Endometrial microvascular endothelial cells (primary cell): ENCODE measurements around the gene CHRNA4. TPM values are rescaled to one million over a fixed set of nuclear protein-coding genes. Genes with fewer than 3 reads are reported as not detected.

Experiments used
- in situ Hi-C: cut with HindIII; loops from 2 replicates; pipeline ENCODE4 v1.10.0; 2017; ENCODE audit warnings: low sequenced_read_pairs, low pct_unique_long_range_greater_than_20kb; ENCODE audit errors: inconsistent ontology term
- total RNA-seq: library from RNA; depleted of rRNA; stranded (reverse); fragments of >200 nt; gene quantifications from one replicate; pipeline ENCODE4 v1.2.3, GENCODE V29; 2015; ENCODE audit errors: inconsistent ontology term

Gene CHRNA4
- total RNA-seq, 1 donor from 2014 or later = not detected

DNA sequence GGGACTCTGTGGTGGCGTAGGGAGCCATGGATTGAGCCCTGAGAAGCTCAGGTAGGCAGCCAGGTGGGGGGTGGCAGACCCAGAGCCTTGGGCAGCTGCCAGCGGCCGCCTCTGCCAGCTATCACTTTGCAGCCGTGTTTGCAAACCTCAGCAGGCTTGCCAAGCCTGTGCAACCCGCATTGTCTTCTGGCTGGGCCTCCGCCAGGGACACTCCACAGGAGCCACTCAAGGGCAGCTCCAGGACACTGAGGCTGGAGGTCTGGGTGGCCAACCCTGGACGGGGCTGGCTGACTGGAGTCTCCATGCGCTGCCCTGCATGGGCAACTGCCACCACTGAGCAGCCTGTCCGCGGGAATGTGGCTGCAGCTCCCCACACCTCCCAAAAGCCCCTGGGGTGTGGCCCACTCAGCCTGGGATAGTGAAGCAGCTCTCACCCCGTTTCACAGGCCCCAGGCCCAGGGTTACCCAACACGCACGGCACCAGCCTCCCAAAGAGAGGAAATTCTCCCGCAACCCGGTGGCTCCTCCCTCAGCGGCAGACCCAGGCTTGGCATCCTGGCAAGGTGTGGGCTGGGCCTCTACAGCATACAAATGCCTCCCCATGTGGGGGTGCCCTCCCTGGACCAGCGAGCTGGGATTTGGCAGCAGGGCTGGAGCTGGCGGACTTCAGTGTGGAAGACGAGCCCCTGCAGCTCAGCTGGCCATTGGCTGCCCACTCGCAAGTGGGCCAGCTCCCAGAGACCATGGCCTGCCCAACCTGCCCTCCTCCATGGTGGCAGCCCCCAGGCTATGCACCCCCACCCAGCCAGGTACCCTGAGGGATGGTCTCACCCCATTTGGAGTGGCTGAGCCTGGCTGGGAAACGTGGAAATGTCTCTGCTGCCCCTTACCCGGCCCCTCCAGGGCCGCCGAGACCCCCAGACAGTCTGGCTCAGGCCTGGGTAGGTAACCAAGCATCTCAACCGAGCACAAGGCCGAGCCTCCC, 2.9 kb downstream of the CHRNA4 start:
- in situ Hi-C loops = no loop called here

DNA sequence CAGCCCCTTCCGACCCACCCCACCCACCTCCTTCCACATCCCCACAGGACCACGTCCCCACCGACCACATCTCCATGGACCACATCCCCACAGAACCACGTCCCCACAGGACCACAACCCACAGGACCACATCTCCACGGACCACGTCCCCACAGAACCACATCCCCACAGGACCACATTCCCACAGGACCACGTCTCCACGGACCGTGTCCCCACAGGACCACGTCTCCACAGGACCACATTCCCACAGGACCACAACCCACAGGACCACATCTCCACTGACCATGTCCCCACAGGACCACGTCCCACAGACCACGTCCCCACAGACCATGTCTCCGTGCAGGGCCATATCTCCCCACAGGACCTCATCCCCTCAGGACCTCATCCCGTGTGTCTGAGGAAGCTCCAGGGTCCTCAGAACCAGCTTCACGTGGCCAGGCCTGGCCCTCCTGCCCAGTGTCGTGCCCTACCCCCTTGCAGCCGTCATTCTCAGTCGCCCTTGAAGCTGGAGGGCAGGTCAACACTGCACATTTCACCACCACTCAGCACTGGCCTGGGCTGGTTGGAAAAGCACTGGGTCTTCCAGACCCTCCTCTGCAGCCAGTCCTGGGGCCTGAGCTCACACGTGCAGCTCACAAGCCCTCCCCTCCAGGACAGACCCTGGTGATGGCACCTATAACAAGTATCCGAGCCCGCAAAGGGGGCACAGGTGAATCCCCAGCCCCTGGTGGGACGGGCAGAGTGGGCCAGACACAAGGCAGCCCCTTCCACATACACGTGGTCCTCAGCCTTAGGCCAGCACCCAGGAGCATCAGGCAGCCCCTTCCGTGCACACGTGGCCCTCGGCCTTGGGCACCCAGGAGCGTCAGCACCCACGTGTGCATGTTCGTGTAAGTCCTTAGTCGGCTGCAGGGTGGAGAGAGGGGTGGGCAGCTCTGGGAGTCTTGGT, 3.9 kb downstream of the CHRNA4 start:
- in situ Hi-C loops = no loop called here

DNA sequence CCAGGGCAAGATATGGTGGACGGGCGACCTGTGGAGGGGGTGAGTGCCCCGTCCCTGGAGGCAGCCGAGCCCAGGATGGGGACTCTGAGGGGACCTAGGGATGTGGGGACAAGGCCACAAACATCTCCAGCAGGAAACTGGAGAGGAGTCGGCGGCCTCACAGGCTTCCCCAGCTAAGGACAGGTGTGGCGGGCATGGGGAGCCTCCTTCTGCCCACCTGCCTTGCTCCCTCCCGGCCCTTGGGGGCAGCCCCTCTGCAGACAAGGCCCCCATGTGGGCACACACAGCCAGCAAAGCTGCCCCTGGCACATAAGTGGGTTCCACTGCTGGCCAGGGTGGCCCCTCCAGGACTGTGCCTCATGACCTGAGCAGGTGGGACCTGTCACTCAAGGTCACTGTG, 4.6 kb downstream of the CHRNA4 start:
- in situ Hi-C loops = no loop called here

DNA sequence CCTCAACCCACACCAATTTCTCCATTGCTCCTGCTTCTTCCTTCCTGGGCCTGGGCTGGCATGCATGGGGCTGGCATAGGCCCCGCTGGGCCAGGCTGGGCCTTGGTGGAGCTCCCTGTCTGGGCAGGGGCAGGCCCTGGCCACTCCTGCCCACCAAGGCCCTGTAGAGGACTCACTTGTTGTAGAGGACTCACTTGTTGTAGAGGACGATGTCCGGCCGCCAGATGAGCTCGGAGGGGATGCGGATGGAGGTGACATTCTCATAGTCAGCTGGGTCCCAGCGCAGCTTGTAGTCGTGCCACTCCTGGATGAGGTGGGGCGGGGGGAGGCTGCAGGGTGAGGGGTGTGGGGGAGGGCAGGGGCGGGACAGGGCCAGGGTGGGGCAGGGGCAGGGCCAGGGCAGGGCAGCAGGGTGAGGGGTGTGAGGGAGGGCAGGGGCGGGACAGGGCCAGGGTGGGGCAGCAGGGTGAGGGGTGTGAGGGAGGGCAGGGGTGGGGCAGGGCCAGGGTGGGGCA, 5.3 kb downstream of the CHRNA4 start:
- in situ Hi-C loops = no loop called here

DNA sequence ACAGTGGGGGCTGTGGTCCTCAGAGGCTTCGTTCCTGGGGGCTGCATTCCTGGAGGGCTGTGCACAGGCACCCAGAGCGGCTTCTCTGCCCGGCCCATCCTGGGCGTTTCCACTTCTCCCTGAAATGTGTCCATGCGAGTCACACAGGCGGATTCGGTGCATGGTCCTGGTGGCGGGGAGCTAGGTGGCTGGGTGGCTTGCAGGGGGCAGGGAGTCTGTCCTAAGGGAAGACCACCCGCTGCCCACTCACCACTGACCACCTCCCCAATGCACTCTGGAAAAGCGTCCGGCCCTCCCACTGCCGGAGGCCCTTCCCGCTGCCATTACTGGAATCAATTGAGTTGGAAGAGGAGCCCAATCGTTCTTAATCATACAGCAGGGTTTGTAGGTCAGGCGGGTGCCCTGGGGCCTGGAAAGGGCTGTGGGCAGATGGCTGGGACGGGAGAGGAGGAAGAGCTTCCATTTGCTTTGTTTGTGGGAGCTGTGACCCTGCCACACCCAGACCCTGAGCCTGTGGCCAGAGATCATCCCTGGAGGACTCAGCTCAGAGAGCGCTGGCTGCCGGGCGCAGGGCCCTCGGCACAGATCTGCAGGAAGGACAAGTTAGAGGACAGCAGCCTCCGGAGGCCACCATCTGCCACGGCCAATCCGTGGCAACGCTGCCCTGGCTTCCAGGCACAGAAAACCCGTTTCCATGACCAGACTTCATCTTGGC, 6.4 kb downstream of the CHRNA4 start:
- in situ Hi-C loops = no loop called here

DNA sequence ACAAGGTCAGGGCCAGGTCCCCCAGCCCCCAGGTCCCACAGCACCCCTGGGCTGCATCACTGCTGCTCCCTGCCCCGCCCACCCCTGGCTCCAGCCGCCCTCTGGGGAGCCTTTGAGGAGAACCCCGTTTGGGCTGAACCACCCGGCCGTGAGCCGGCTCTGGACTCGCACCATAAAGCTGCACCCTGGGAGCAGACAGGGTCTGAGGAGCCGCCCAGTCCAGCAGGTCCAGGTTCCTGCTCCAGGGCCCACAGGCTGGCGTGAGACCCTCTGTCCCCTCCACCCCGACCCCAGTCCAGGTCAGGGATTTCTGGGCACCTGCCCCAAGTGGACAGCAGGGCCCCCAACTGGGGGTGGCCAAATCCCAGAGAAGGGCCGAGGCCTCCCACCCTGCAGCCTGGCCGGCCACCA, 8.3 kb downstream of the CHRNA4 start:
- in situ Hi-C loops = no loop called here

DNA sequence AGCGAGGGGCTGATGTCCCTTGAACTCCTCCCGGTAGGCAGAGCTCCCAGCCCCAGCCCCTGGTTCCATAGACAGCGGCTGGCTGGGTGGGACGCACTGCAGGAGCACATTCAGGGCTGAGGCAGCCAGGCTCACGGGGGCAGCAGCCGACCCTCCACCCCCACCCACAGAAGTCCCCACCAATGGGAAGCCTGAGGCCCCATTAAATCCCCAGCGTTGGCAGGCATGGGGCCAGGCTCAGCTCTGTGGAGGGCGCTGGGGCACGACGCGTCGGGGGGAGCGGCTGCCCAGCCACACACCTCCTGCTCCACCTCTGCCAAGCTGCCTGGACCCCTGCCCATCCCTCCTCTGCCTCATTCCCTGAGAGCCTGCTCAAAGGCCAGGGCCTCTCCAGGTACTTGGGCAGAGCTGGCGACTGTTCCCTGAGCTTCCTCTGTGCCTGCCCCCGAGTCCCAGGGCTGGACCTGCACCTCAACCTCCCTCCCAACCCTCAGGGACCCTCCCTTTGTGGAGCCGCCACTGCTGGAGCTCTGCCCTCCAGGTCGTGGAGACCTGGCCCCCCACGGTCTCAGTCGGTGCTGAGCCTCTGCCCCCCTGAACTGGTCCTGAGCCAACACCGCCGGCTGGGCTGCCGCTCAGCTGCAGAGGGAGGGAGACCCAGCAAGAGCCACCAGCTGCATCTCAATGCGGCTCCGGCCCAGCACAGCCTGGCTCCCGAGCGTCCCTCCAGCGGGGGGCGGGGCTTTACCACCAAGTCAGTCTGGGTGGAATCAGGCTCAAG, 9.1 kb downstream of the CHRNA4 start:
- in situ Hi-C loops = no loop called here

DNA sequence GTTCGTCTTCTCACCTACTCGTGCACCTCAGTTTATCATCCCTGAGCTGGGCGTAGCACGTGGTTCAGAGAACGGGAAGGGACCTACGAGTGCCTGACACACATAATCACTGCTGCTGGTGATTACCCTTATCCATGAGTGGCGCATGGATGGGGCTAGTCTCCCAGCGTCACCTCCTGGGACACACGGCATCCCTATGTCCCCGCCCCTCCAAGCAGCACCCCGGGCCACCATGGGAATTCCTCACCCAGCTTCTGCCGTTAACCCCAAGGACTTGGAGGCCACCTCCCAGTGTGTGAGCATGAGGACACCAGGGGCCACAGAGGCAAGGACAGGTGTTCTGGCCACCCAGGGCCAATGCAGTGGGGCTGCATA, 9.8 kb downstream of the CHRNA4 start:
- in situ Hi-C loops = no loop called here

DNA sequence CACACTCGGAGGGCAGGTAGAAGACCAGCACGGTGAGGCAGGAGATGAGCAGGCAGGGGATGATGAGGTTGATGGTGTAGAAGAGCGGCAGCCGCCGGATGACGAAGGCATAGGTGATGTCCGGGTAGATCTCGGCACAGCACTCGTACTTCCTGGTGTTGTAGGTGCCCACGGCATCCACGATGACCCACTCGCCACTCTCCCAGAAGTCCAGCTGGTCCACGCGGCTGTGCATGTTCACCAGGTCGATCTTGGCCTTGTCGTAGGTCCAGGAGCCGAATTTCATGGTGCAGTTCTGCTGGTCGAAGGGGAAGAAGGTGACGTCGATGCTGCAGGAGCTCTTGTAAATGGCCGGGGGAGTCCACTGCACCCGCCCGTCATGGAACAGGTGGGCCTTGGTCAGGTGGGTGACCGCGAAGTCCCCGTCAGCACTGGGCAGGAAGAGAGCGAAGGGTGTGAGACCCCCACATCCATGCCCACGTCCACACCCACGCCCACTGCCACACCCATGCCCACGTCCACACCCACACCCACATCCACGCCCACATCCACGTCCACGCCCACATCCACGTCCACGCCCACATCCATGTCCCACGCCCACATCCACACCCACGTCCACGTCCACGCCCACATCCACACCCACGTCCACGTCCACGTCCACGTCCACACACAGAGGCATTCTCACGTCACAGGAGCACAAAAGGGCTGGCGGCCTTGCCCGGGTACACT, 10.4 kb downstream of the CHRNA4 start:
- in situ Hi-C loops = no loop called here

DNA sequence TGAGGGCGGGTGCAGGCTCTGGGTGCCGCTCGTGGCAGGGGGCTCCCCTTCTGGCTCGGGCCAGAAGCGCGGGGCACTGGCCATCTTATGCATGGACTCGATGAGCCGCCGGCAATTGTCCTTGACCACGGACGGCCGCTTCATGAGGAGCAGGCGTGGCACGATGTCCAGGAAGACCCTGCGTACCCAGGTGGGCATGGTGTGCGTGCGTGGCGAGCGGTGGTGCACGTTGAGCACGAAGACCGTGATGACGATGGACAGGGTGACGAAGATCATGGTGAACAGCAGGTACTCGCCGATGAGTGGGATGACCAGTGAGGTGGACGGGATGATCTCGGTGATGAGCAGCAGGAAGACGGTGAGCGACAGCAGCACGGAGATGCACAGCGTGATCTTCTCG, 11.0 kb downstream of the CHRNA4 start:
- in situ Hi-C loops = no loop called here

DNA sequence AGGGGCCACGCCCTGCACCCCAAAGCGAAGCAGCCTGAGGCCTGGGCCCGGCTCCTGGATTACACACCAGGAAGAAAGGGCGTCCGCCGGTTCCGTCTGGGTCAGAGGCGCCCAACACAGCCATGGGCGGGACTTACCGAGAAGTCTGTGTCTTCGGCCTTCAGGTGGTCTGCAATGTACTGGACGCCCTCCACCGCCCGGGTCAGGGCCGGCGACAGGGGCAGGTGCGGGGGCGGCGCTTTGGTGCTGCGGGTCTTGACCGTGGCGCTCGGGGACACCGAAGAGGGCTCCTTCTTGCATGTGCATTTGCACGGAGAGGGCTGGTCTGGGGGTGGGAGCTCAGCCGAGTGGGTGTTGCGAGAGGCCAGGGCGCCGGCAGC, 11.6 kb downstream of the CHRNA4 start:
- in situ Hi-C loops = no loop called here

DNA sequence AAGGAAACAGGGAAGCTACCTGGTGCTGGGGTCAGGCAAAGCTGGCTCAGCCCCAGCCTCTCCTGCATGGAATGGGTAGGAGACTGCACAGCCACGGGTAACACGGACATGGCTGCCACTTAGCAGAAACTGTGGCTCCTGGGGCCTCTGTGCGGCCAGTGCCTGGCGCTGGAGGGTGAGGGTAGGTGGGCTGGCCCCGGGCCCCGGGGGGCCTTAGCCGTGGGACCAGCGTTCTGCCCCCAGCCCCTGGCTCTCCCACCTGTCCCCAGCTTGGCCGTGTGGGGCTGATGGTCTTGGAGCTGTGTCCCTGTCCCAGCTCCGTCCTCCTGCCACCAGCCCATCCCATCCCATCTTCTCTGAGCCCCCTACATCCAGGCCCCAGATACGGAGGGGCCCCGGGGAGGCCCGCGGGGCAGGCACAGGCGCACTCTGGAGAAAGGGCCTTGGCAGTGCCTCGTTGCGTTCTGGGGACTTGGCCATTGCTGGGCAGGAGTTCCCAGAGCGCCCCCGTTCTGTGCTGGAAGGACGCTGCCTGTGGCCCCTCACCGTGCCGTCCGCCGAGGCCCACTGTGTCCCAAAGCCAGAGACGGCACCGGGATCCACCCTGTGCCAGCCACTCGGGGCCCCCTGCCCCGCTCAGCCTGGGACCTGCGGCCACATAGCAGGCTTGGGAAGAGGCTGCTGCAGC, 12.2 kb downstream of the CHRNA4 start:
- in situ Hi-C loops = no loop called here

DNA sequence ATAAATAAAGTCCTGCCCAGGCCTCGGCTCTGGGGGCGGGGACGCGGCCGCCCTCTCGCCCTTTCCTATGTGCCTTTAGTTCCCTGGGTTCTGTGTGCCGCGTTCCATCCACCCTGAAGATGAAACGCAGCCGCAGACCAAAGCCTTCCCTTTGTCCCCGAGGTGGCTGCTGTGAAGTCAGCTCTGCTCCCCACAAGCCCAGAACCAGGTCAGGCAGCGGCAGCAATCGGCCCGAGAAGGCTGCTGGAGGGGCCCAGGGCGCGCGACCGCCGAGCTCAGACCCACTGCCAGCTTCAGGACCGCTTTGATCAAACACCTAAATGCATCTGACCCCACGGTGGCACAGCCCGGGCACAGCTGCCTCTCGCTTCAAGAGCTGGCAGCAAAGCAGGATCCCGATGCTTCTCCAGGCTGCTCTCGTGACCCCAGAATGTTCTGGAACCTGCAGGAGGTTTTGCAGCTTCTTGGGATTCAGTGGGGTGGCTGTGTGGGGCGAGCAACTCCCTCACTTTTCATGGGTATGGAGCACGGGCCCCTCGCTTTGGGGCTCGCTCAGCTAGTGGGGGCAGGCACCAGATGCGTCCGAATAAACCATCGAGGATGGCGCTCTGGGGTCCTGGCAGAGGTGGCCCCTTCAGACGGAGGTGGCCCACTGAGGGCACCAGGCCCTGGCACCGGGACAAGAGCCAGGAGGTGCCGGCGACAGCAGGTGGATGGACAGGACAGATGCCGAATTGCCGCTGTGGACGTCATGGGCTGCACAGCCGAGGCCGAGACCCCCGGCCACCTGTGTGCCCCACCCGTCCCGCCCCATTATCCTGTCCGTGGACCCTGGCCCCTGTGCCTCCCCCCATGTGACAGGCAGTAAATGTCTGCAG, 13.0 kb downstream of the CHRNA4 start:
- in situ Hi-C loops = no loop called here

DNA sequence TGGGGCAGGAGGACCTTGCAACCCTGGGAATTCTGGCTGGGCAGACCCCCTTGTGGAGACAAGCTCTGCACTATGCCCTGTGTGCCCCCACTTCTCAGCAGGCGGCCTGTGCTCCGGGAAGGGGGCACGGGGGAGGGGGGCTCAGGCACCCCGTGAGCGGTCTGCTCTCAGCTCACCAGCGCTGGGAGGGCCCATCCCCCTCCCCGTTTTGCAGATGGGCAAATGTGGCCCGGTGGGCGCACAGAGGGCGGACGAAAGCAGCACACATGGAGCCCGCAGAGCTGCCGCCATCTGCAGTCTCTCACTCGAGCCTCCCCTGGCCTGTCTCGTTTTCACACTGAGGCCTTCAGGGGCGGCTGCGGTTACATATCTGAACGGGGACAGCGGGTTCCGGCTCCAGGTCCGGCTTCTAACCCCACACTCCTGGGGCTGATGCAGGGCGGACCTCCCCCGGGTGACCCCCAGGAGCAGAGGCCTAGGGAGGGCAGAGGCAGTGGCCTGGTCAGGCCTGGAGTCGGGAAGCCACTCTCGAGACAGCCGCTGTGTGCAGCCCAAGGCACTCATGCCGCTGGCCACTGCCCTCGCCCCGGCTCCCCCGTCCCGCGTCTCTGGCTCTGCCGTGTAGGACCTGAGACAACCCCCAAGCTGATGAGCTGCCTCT, 13.9 kb downstream of the CHRNA4 start:
- in situ Hi-C loops = no loop called here

DNA sequence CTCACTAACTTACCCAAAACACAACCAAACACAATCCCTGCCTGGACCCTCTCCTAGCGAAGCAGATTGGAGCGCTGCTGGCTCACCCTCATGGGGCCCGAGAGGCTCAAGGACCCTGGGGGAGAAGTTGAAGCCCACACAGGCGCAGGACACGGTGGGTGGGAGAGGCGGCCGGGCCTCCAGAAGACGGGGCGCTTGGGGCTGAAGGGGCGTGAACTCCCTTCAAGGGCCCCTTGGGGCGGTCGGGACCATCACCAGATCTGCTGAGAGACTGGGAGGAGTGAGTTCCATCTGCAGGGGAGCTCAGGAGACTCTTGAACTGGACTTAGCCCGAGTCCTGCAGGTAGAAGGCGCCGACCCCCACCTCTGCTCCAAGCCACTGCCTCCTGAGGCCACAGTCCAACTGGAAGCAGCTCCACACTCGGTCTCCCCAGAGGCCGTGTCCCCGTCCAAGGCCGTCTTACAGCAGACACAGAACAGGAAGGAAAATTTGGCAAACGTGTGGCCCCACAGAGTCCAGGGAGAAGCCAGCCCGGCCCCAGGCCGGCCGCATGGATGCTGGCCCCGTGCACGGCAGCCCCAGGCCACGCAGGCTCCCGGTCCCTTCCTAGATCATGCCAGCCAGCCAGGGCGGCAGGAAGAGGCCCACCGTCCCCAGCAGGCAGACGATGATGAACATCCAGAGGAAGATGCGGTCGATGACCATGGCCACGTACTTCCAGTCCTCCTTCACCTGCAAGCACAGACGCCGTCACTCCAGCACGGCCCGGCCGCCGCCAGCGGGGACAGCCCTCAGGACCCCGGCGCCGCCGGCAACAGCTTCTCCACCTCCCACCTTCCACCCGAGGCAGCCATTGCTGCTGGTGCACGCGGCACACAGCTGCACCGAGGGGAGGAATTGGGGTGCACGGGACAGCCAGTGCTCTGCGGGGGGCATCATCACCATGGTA, 14.7 kb downstream of the CHRNA4 start:
- in situ Hi-C loops = no loop called here
